Endothelial cell of umbilical vein (primary cell): Measurements from ENCODE around the gene SPAG16. TPM values are rescaled to one million over a fixed set of nuclear protein-coding genes. Genes with fewer than 3 reads are reported as not detected.

Source experiments
- BruUV-seq: library from RNA; stranded (reverse); fragments of 400-500 nt; replicated peaks from 2 replicates; lab custom pipeline; 2021; lab: Mats Ljungman, UMichigan
- CTCF ChIA-PET: fragments of 300-600, 350-600 bp; sonication (Branson Sonifier 250); formaldehyde crosslinking; loops from one replicate; lab custom pipeline; 2021; ENCODE audit warnings: antibody characterized with exemption, inconsistent platforms; lab: Charles Lee
- POLR2A ChIA-PET: fragments of 300-600, 350-600 bp; sonication (Branson Sonifier 250); formaldehyde crosslinking; loops from one replicate; lab custom pipeline; 2021; ENCODE audit warnings: antibody characterized with exemption, inconsistent platforms; lab: Charles Lee
- DNase-seq: peaks from one replicate; pipeline ENCODE4 v3.0.0-alpha.2; 2011; ENCODE audit warnings: low read depth, low spot score
- FAIRE-seq: peaks from 2 replicates; lab custom pipeline; 2011; peaks lifted over from hg19 to GRCh38; lab: Jason Lieb, UNC
- H2AFZ ChIP-seq: 2 replicates; pipeline ENCODE4 v1.6.0; 2012; ENCODE audit warnings: low read depth, low read length, control low read depth, inconsistent platforms
- H3K27ac ChIP-seq: 2 replicates; pipeline ENCODE4 v1.5.1; 2011; ENCODE audit warnings: low read depth, mild to moderate bottlenecking, control low read depth, low read length, moderate library complexity; ENCODE audit not compliant: insufficient read depth
- H3K27me3 ChIP-seq, 2 experiments: 2 replicates each; pipeline versions ENCODE4 v1.6.0 to v1.6.1; 2011; ENCODE audit warnings: low read length in 2 of 2, mixed read lengths in 1 of 2; ENCODE audit not compliant: control insufficient read depth in 2 of 2, insufficient read depth in 2 of 2
- H3K36me3 ChIP-seq, 2 experiments: 2 replicates in 1 of 2; 3 replicates in 1 of 2; pipeline ENCODE4 v1.5.1; 2011; ENCODE audit warnings: low read length in 2 of 2, mild to moderate bottlenecking in 1 of 2, moderate library complexity in 1 of 2; ENCODE audit not compliant: control insufficient read depth in 2 of 2, insufficient read depth in 2 of 2; ENCODE audit errors: extremely low read depth in 1 of 2
- H3K4me1 ChIP-seq: 3 replicates; pipeline ENCODE4 v1.5.1; 2011; ENCODE audit warnings: mild to moderate bottlenecking, low read length; ENCODE audit not compliant: control insufficient read depth, insufficient read depth; ENCODE audit errors: extremely low read depth
- H3K4me2 ChIP-seq: 2 replicates; pipeline ENCODE4 v1.6.1; 2011; ENCODE audit warnings: low read length, control low read depth, mixed read lengths; ENCODE audit not compliant: insufficient read depth
- H3K4me3 ChIP-seq, 3 experiments: fragments of 200-600 bp in 1 of 3; sonication (generic), shearing (Covaris generic) in 1 of 3; replicated peaks in 1 of 3; 2 replicates each; pipeline ENCODE4 v1.5.1; 2011 to 2016; ENCODE audit warnings: control low read depth in 3 of 3, low read length in 3 of 3, mild to moderate bottlenecking in 2 of 3, inconsistent platforms in 1 of 3, low read depth in 1 of 3, moderate library complexity in 1 of 3; ENCODE audit not compliant: insufficient read depth in 1 of 3
- H3K79me2 ChIP-seq: 2 replicates; pipeline ENCODE4 v1.6.0; 2012; ENCODE audit warnings: low read length, inconsistent platforms; ENCODE audit not compliant: control insufficient read depth, insufficient read depth
- H3K9ac ChIP-seq: replicated peaks from 2 replicates; pipeline ENCODE3; 2011; ENCODE audit warnings: low read length, control low read depth; ENCODE audit not compliant: insufficient read depth; ENCODE audit errors: extremely low read depth
- H3K9me1 ChIP-seq: replicated peaks from 3 replicates; pipeline ENCODE4 v1.6.0; 2011; ENCODE audit warnings: mild to moderate bottlenecking, low read length; ENCODE audit not compliant: control insufficient read depth, insufficient read depth; ENCODE audit errors: extremely low read depth
- H3K9me3 ChIP-seq: replicated peaks from 2 replicates; pipeline ENCODE4 v1.5.1; 2012; ENCODE audit warnings: low read length, inconsistent platforms; ENCODE audit not compliant: control insufficient read depth, insufficient read depth
- H4K20me1 ChIP-seq: replicated peaks from 2 replicates; pipeline ENCODE3; 2011; ENCODE audit warnings: mild to moderate bottlenecking, low read length; ENCODE audit not compliant: control insufficient read depth, insufficient read depth; ENCODE audit errors: extremely low read depth
- EZH2 ChIP-seq: IDR thresholded peaks from 2 replicates; pipeline ENCODE4 v1.6.1; 2012; ENCODE audit warnings: borderline replicate concordance, low read depth, mild to moderate bottlenecking, moderate library complexity, low read length, inconsistent platforms; ENCODE audit not compliant: severe bottlenecking
- FOS ChIP-seq: IDR thresholded peaks from 2 replicates; pipeline ENCODE4 v1.6.1; 2011; ENCODE audit warnings: mild to moderate bottlenecking, low read length, moderate library complexity, borderline replicate concordance; ENCODE audit not compliant: insufficient read depth
- GATA2 ChIP-seq: IDR thresholded peaks from 2 replicates; pipeline ENCODE4 v1.7.0; 2011; ENCODE audit warnings: low read depth, mild to moderate bottlenecking, moderate library complexity, mixed read lengths, low read length; ENCODE audit not compliant: insufficient read length, insufficient read depth
- JUN ChIP-seq: IDR thresholded peaks from 2 replicates; pipeline ENCODE4 v1.6.1; 2011; ENCODE audit warnings: borderline replicate concordance, low read depth; ENCODE audit not compliant: insufficient read length, insufficient read depth
- MYC ChIP-seq: IDR thresholded peaks from one replicate; pipeline ENCODE4 v1.6.1; 2011; ENCODE audit warnings: mild to moderate bottlenecking, low read depth, low read length
- POLR2A ChIP-seq: IDR thresholded peaks from 2 replicates; pipeline ENCODE4 v1.6.1; 2012; ENCODE audit warnings: low read depth, mild to moderate bottlenecking, control low read depth, low read length
- POLR2AphosphoS5 ChIP-seq: IDR thresholded peaks from 2 replicates; pipeline ENCODE4 v1.6.1; 2012; ENCODE audit warnings: low read depth, mild to moderate bottlenecking, control low read depth, low read length, moderate library complexity; ENCODE audit not compliant: insufficient read depth
- dilution Hi-C: fragments of 300-500 bp; cut with MboI; formaldehyde crosslinking; loops from one replicate; pipeline ENCODE4 v1.15.0; 2019; ENCODE audit warnings: low sequenced_read_pairs; ENCODE audit not compliant: extremely low pct_ligation_motif_present
- intact Hi-C: fragments of 100-400 bp; cut with micrococcal nuclease; formaldehyde crosslinking; loops from one replicate; pipeline ENCODE4 v1.10.0; 2022
- polyA plus RNA-seq, 4 experiments: library from polyadenylated mRNA; depleted of rRNA in 3 of 4; stranded (reverse) in 3 of 4; unstranded in 1 of 4; fragments of >200 nt; gene quantifications; 2 replicates each; pipeline versions ENCODE4 v1.2.1 to v1.2.3, GENCODE V29; 2011 to 2012; ENCODE audit warnings: missing spikeins in 1 of 4
- total RNA-seq: library from RNA; stranded (reverse); gene quantifications from 2 replicates; pipeline ENCODE4 v1.2.3, GENCODE V29; 2021
- TF ChIP-seq, protein P1 (sequence below), 2 donors: IDR thresholded peaks; 1 replicate in 1 of 2; 2 replicates in 1 of 2; pipeline ENCODE4 v1.5.1; 2011; ENCODE audit warnings: low read length in 2 of 2, mild to moderate bottlenecking in 2 of 2, moderate library complexity in 2 of 2, control low read depth in 1 of 2, inconsistent platforms in 1 of 2, low read depth in 1 of 2; ENCODE audit not compliant: insufficient read depth in 1 of 2; ENCODE audit errors: extremely low read depth in 1 of 2
- TF ChIP-seq, protein P2 (sequence below): IDR thresholded peaks from 2 replicates; pipeline ENCODE4 v1.6.1; 2011; ENCODE audit not compliant: insufficient read depth, insufficient read length

SPAG16 gene
- total and polyA plus RNA-seq, 2 donors (not counting 3 experiments of a cell fraction or from before 2014, with no cell fraction given) = 4.0 to 7.7 TPM

DNA sequence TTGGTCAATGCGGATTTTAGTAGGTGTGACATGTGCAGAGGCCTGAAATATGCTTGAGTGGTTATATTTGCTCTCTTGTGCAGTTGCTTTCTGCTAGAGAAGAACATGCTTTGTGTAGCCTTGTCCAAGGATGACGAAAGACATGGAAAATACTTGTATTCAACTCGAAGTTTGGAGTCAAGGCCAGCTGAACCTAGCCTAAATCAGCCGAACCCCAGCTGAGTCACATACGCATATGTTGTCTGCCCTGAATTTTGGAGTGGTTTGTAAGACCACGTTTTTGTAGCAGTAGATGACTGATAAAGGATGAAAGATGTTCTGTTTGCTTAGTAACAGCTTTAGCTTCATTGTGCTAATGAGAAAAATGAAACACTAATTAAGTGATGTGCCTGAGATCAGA is 22.5 kb upstream of the SPAG16 start:
- ChIA-PET CTCF (interaction anchor here (2.0 kb wide), 1 partner anchor 10 kb away, joined by 7 read pairs; no protein-coding TSS in a partner anchor), POLR2A (no interaction called here)
- Histone ChIP-seq H3K4me2 (no peak overlapping the region), H3K4me1 (no peaks in the 10 kb centered on the region), H3K9ac (no peak overlapping the region), H3K27ac (no peak overlapping the region), H4K20me1 (no peaks in the 10 kb centered on the region), H3K4me3 (no peak overlapping the region), H3K36me3 (no peaks in the 10 kb centered on the region), H3K79me2 (no peaks in the 10 kb centered on the region), H2AFZ (no peak overlapping the region), H3K27me3 (no peaks in the 10 kb centered on the region), H3K9me1 (no peaks in the 10 kb centered on the region), H3K9me3 (no peaks in the 10 kb centered on the region)
- intact Hi-C loops = no loop called here
- dilution Hi-C loops = no loop called here
- no peak for FAIRE-seq
- BruUV-seq = no TSS peak
- no peak for DNase-seq
- TF ChIP-seq POLR2A (no peak), MYC (no peak), GATA2 (no peak), JUN (no peak), EZH2 (no peak), POLR2AphosphoS5 (no peak), FOS (no peak)
- TF ChIP-seq, protein P1, sequence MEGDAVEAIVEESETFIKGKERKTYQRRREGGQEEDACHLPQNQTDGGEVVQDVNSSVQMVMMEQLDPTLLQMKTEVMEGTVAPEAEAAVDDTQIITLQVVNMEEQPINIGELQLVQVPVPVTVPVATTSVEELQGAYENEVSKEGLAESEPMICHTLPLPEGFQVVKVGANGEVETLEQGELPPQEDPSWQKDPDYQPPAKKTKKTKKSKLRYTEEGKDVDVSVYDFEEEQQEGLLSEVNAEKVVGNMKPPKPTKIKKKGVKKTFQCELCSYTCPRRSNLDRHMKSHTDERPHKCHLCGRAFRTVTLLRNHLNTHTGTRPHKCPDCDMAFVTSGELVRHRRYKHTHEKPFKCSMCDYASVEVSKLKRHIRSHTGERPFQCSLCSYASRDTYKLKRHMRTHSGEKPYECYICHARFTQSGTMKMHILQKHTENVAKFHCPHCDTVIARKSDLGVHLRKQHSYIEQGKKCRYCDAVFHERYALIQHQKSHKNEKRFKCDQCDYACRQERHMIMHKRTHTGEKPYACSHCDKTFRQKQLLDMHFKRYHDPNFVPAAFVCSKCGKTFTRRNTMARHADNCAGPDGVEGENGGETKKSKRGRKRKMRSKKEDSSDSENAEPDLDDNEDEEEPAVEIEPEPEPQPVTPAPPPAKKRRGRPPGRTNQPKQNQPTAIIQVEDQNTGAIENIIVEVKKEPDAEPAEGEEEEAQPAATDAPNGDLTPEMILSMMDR (IDR thresholded peaks at IDR 0.05; ENCODE audit: extremely low read depth in 1 of 2, insufficient read depth in 1 of 2, low read depth in 1 of 2, low read length in 2 of 2) = no peak
- TF ChIP-seq, protein P2, sequence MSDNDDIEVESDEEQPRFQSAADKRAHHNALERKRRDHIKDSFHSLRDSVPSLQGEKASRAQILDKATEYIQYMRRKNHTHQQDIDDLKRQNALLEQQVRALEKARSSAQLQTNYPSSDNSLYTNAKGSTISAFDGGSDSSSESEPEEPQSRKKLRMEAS = no peak
